Measurements from ENCODE around the gene CLTA.

GRCh38 chr9:36173861-36174260 lies 16.9 kb upstream of the CLTA start:
- TF ChIP-seq, protein P1, sequence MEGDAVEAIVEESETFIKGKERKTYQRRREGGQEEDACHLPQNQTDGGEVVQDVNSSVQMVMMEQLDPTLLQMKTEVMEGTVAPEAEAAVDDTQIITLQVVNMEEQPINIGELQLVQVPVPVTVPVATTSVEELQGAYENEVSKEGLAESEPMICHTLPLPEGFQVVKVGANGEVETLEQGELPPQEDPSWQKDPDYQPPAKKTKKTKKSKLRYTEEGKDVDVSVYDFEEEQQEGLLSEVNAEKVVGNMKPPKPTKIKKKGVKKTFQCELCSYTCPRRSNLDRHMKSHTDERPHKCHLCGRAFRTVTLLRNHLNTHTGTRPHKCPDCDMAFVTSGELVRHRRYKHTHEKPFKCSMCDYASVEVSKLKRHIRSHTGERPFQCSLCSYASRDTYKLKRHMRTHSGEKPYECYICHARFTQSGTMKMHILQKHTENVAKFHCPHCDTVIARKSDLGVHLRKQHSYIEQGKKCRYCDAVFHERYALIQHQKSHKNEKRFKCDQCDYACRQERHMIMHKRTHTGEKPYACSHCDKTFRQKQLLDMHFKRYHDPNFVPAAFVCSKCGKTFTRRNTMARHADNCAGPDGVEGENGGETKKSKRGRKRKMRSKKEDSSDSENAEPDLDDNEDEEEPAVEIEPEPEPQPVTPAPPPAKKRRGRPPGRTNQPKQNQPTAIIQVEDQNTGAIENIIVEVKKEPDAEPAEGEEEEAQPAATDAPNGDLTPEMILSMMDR (IDR thresholded peaks at IDR 0.05), result no peak
- no peak for TF ChIP-seq POLR2A (IDR thresholded peaks at IDR 0.05)
